ENCODE measurements around the gene NKX1-2.

NKX1-2 gene

DNA sequence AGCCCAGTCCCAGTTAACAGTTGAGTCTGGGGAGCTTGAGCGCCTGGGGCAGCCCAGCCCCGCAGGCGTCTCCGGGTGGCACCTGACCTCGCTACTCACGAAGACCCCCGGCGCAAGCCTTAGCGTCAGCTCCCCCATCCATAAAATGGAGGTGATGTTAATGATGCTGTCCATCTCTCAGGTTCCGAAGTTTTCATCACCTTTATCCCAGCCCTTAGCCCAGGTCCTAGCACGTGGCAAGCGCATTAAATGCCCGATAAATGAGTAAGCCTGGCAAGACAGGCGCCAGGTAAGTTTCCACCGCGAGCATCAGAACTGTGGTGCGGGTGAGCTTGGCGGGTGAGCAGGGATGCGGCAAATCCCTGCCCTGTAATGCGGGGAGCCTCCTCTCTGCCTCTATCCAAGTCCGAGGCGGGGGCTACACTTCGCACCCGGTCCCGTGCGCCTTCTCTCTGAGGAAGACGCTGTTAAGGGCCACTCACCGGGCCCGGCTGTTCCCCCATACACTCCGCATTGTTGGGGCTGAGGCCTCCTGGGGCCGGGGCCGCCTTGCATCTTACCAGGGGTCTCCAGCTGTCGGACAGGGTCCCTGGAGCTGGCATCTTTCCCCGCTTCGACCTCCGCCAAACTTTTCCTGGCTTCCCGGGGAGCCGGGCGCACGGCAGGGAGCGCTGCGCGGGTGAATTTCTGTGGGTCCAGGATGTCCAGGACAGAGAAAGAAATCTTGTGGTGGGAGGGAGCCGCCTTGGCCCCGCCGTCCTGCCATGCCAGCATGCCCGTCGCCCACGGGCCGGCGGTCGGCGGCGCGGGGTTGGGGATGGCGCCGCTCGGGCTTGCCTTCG is 444 bp downstream of the NKX1-2 start (continued):
- TF ChIP-seq EGR2 (tag by site-specific recombination; IDR thresholded peaks at IDR 0.05; ENCODE audit: low read depth) (peak; percentile 61), ZNF791 (tag by site-specific recombination; IDR thresholded peaks at IDR 0.05) (no peak), ZNF248 (tag by site-specific recombination; IDR thresholded peaks at IDR 0.05) (no peak), ZBTB26 (tag by site-specific recombination; optimal IDR thresholded peaks at IDR 0.05) (peak; percentile 55), ZXDB (tag by site-specific recombination; IDR thresholded peaks at IDR 0.05) (0 out of 2 replicates have a peak, but pooled peaks have one; percentile 9), ZNF843 (tag by site-specific recombination; IDR thresholded peaks at IDR 0.05) (peak; percentile 26; the same call in 1 of the 2 replicates), ZFHX2 (tag by site-specific recombination; conservative IDR thresholded peaks at IDR 0.05) (peak; percentile 73), ZNF777 (tag by site-specific recombination; IDR thresholded peaks at IDR 0.05; ENCODE audit: borderline replicate concordance) (peak; percentile 39; the same call in 1 of the 2 replicates), PRDM1 (tag by site-specific recombination; IDR thresholded peaks at IDR 0.05) (no peak), ZNF610 (tag by site-specific recombination; IDR thresholded peaks at IDR 0.05; ENCODE audit: borderline replicate concordance) (no peak), ZNF133 (tag by site-specific recombination; IDR thresholded peaks at IDR 0.05) (no peak), ZBTB11 (tag by site-specific recombination; conservative IDR thresholded peaks at IDR 0.05; ENCODE audit: low read depth) (no peak), ZNF501 (tag by site-specific recombination; IDR thresholded peaks at IDR 0.05) (no peak), ZBTB20 (tag by site-specific recombination; IDR thresholded peaks at IDR 0.05) (peak; percentile 67), ZNF639 (tag by site-specific recombination; IDR thresholded peaks at IDR 0.05) (no peak), ZNF391 (tag by site-specific recombination; IDR thresholded peaks at IDR 0.05; ENCODE audit: borderline replicate concordance, low read depth) (no peak), ZFP3 (tag by site-specific recombination; IDR thresholded peaks at IDR 0.05; ENCODE audit: low read depth) (no peak), ZSCAN30 (tag by site-specific recombination; IDR thresholded peaks at IDR 0.05) (0 out of 2 replicates have a peak, but pooled peaks have one; percentile 9), ZNF335 (tag by site-specific recombination; conservative IDR thresholded peaks at IDR 0.05) (peak; percentile 72), ZNF350 (tag by site-specific recombination; IDR thresholded peaks at IDR 0.05) (no peak), ZNF341 (tag by site-specific recombination; IDR thresholded peaks at IDR 0.05; ENCODE audit: low read depth) (peak; percentile 45)
- TF ChIP-seq, protein P1, sequence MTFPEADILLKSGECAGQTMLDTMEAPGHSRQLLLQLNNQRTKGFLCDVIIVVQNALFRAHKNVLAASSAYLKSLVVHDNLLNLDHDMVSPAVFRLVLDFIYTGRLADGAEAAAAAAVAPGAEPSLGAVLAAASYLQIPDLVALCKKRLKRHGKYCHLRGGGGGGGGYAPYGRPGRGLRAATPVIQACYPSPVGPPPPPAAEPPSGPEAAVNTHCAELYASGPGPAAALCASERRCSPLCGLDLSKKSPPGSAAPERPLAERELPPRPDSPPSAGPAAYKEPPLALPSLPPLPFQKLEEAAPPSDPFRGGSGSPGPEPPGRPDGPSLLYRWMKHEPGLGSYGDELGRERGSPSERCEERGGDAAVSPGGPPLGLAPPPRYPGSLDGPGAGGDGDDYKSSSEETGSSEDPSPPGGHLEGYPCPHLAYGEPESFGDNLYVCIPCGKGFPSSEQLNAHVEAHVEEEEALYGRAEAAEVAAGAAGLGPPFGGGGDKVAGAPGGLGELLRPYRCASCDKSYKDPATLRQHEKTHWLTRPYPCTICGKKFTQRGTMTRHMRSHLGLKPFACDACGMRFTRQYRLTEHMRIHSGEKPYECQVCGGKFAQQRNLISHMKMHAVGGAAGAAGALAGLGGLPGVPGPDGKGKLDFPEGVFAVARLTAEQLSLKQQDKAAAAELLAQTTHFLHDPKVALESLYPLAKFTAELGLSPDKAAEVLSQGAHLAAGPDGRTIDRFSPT (tag by site-specific recombination; IDR thresholded peaks at IDR 0.05), result peak; percentile 75
- TF ChIP-seq, protein P2, sequence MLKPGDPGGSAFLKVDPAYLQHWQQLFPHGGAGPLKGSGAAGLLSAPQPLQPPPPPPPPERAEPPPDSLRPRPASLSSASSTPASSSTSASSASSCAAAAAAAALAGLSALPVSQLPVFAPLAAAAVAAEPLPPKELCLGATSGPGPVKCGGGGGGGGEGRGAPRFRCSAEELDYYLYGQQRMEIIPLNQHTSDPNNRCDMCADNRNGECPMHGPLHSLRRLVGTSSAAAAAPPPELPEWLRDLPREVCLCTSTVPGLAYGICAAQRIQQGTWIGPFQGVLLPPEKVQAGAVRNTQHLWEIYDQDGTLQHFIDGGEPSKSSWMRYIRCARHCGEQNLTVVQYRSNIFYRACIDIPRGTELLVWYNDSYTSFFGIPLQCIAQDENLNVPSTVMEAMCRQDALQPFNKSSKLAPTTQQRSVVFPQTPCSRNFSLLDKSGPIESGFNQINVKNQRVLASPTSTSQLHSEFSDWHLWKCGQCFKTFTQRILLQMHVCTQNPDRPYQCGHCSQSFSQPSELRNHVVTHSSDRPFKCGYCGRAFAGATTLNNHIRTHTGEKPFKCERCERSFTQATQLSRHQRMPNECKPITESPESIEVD (tag by site-specific recombination; IDR thresholded peaks at IDR 0.05), result no peak
- TF ChIP-seq, protein P3, sequence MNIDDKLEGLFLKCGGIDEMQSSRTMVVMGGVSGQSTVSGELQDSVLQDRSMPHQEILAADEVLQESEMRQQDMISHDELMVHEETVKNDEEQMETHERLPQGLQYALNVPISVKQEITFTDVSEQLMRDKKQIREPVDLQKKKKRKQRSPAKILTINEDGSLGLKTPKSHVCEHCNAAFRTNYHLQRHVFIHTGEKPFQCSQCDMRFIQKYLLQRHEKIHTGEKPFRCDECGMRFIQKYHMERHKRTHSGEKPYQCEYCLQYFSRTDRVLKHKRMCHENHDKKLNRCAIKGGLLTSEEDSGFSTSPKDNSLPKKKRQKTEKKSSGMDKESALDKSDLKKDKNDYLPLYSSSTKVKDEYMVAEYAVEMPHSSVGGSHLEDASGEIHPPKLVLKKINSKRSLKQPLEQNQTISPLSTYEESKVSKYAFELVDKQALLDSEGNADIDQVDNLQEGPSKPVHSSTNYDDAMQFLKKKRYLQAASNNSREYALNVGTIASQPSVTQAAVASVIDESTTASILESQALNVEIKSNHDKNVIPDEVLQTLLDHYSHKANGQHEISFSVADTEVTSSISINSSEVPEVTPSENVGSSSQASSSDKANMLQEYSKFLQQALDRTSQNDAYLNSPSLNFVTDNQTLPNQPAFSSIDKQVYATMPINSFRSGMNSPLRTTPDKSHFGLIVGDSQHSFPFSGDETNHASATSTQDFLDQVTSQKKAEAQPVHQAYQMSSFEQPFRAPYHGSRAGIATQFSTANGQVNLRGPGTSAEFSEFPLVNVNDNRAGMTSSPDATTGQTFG (tag by site-specific recombination; IDR thresholded peaks at IDR 0.05; ENCODE audit: borderline replicate concordance), result no peak
